SW480 (cell line): ENCODE measurements around the gene NAT8L.

ENCODE experiments used
- DNase-seq: peaks from one replicate; pipeline ENCODE4 v3.0.0-alpha.2; 2016; ENCODE audit warnings: low spot score

NAT8L gene

GRCh38 chr4:2075987-2076907 is 17.1 kb downstream of the NAT8L start:
- DNase-seq = no peak

- DNase-seq = no peak
These were observed 17.9 kb downstream of the NAT8L start for GRCh38 chr4:2076908-2077536.

GRCh38 chr4:2077537-2078460 is 18.7 kb downstream of the NAT8L start:
- DNase-seq = no peak

GRCh38 chr4:2078584-2078983 is 19.5 kb downstream of the NAT8L start:
- DNase-seq = no peak

GRCh38 chr4:2079006-2079405 is 19.9 kb downstream of the NAT8L start:
- DNase-seq = no peak

GRCh38 chr4:2079926-2080325 is 20.8 kb downstream of the NAT8L start:
- no peak for DNase-seq

GRCh38 chr4:2080429-2081300 is 21.5 kb downstream of the NAT8L start:
- DNase-seq = no peak

- DNase-seq = no peak
These were observed 22.4 kb downstream of the NAT8L start for GRCh38 chr4:2081540-2081939.

GRCh38 chr4:2082118-2082517 is 23.0 kb downstream of the NAT8L start:
- no peak for DNase-seq

GRCh38 chr4:2082627-2083026 is 23.5 kb downstream of the NAT8L start:
- no peak for DNase-seq

- no peak for DNase-seq
These were observed 24.1 kb downstream of the NAT8L start for GRCh38 chr4:2083116-2083825.

- no peak for DNase-seq
These were observed 24.7 kb downstream of the NAT8L start for GRCh38 chr4:2083826-2084160.

- no peak for DNase-seq
These were observed 25.2 kb downstream of the NAT8L start for GRCh38 chr4:2084316-2084715.

- no peak for DNase-seq
These were observed 26.4 kb downstream of the NAT8L start for GRCh38 chr4:2085496-2085901.

- DNase-seq = no peak
These were observed 28.0 kb downstream of the NAT8L start for GRCh38 chr4:2087170-2087569.

- no peak for DNase-seq
These were observed 30.1 kb downstream of the NAT8L start for GRCh38 chr4:2089222-2089621.

GRCh38 chr4:2090642-2091041 is 31.5 kb downstream of the NAT8L start:
- DNase-seq = no peak

- no peak for DNase-seq
These were observed 33.0 kb downstream of the NAT8L start for GRCh38 chr4:2091990-2092668.

- DNase-seq = no peak
These were observed 33.5 kb downstream of the NAT8L start for GRCh38 chr4:2092669-2093053.

- no peak for DNase-seq
These were observed 34.1 kb downstream of the NAT8L start for GRCh38 chr4:2093265-2093664.
